WTC11 (cell line): ENCODE results near the gene DTNA. TPM values are rescaled to one million over a fixed set of nuclear protein-coding genes. Genes with fewer than 3 reads are reported as not detected.

ENCODE experiments used
- ATAC-seq: fragments of 200-7000 bp; cut with Tn5 transposase; 2 replicates; pipeline ENCODE4 v1.10.0; 2021; ENCODE audit warnings: mild to moderate bottlenecking, moderate library complexity
- Bru-seq: library from RNA; stranded (reverse); fragments of 400-500 nt; gene quantifications from one replicate; lab custom pipeline; 2021; lab: Mats Ljungman, UMichigan
- CTCF ChIA-PET: fragments of 300-600 bp; sonication (Branson Sonifier 250); formaldehyde crosslinking; loops from one replicate; lab custom pipeline; 2021; ENCODE audit warnings: antibody characterized with exemption; lab: Charles Lee
- POLR2A ChIA-PET: fragments of 350-600 bp; sonication (Branson Sonifier 250); formaldehyde crosslinking; loops from one replicate; lab custom pipeline; 2021; ENCODE audit warnings: antibody characterized with exemption; lab: Charles Lee
- DNase-seq: peaks from one replicate; pipeline ENCODE4 v3.0.0; 2021; ENCODE audit warnings: low spot score
- H3K27ac Mint-ChIP-seq: 2 replicates; pipeline ENCODE4 v1.8.0; 2021; ENCODE audit warnings: mixed read lengths
- H3K27me3 Mint-ChIP-seq: 2 replicates; pipeline ENCODE4 v1.8.0; 2021; ENCODE audit warnings: low read depth, mild to moderate bottlenecking, moderate library complexity, mixed read lengths
- H3K36me3 Mint-ChIP-seq: 2 replicates; pipeline ENCODE4 v1.8.0; 2021; ENCODE audit warnings: mixed read lengths
- H3K4me1 Mint-ChIP-seq: 2 replicates; pipeline ENCODE4 v1.8.0; 2022; ENCODE audit warnings: mixed read lengths
- H3K4me3 Mint-ChIP-seq: 2 replicates; pipeline ENCODE4 v1.8.0; 2021; ENCODE audit warnings: mild to moderate bottlenecking, moderate library complexity, mixed read lengths
- H3K9me3 Mint-ChIP-seq: 2 replicates; pipeline ENCODE4 v1.8.0; 2021; ENCODE audit warnings: mixed read lengths
- ARID4B ChIP-seq: sonication (generic); formaldehyde crosslinking; IDR thresholded peaks from 2 replicates; pipeline ENCODE4 v1.8.0; 2023; ENCODE audit warnings: missing genetic modification reagents, mild to moderate bottlenecking, borderline replicate concordance
- MYBL2 ChIP-seq: sonication (generic); formaldehyde crosslinking; IDR thresholded peaks from 2 replicates; pipeline ENCODE4 v1.8.1; 2023; ENCODE audit warnings: mild to moderate bottlenecking, moderate library complexity, missing genetic modification reagents
- USF2 ChIP-seq: sonication (generic); formaldehyde crosslinking; IDR thresholded peaks from 2 replicates; pipeline ENCODE4 v1.8.1; 2023; ENCODE audit warnings: mild to moderate bottlenecking, missing genetic modification reagents, moderate library complexity
- ZNF121 ChIP-seq: sonication (generic); formaldehyde crosslinking; IDR thresholded peaks from 2 replicates; pipeline ENCODE4 v1.8.0; 2023; ENCODE audit warnings: missing genetic modification reagents
- long read RNA-seq, 3 experiments: library from RNA in 1 of 3; library from capped mRNA in 1 of 3; library from polyadenylated mRNA in 1 of 3; unstranded in 2 of 3; stranded (forward) in 1 of 3; transcript quantifications; one replicate each; pipeline ENCODE4 v2.0.0, GENCODE V29; 2021
- total RNA-seq: library from RNA; stranded (reverse); gene quantifications from 3 replicates; pipeline ENCODE4 v1.2.3, GENCODE V29; 2021
- TF ChIP-seq, protein P1 (sequence below): sonication (generic); formaldehyde crosslinking; IDR thresholded peaks from 2 replicates; pipeline ENCODE4 v1.8.1; 2022; ENCODE audit warnings: mild to moderate bottlenecking, moderate library complexity, missing genetic modification reagents
- TF ChIP-seq, protein P2 (sequence below): fragments of 200-600 bp; IDR thresholded peaks from 2 replicates; pipeline ENCODE4 v1.8.0; 2022; ENCODE audit warnings: antibody characterized with exemption
- TF ChIP-seq, protein P3 (sequence below): sonication (generic); formaldehyde crosslinking; conservative IDR thresholded peaks from 2 replicates; pipeline ENCODE4 v1.8.1; 2023; ENCODE audit warnings: mild to moderate bottlenecking, low read depth, missing genetic modification reagents, moderate library complexity

The DTNA gene
- total RNA-seq (16.1 to 16.9 TPM (median 16.2 TPM) in 3 replicates), Bru-seq, nascent RNA (percentile 63 among the genes with signal in this experiment)
- long read RNA-seq, experiment 1, partial matches to known transcripts = 5 of 40 reads
- long read RNA-seq, experiment 1, other reads (novel, unspliced or antisense) = 35 of 40 reads
- long read RNA-seq, experiment 2, partial matches to known transcripts = 4 of 17 reads
- long read RNA-seq, experiment 2, other reads (novel, unspliced or antisense) = 13 of 17 reads
- long read RNA-seq, experiment 3, partial matches to known transcripts = 0 of 17 reads
- long read RNA-seq, experiment 3, other reads (novel, unspliced or antisense) = 17 of 17 reads

- no peaks in the 10 kb centered on the region; the same call in 1 of the 2 replicates for H3K36me3 Mint-ChIP-seq
- H3K9me3 Mint-ChIP-seq = no peaks in the 10 kb centered on the region
- TF ChIP-seq USF2 (0 out of 2 replicates have a peak, but pooled peaks have one; percentile 33), ARID4B (CRISPR knock-in tag) (no peak)
- 0 out of 2 replicates have a peak within 1 kb of the TSS, but pooled peaks have one; percentile 80 for H3K27ac Mint-ChIP-seq
- CTCF ChIA-PET = interaction anchor here (1.1 to 3.5 kb wide), 3 partner anchors 12 to 49 kb away, joined by 3 to 20 read pairs (median 15); no protein-coding TSS in a partner anchor
- DNase-seq (no peak), ATAC-seq (peak; percentile 58)
- H3K27me3 Mint-ChIP-seq = no peaks in the 10 kb centered on the region
- H3K4me3 Mint-ChIP-seq = no peak within 1 kb of the TSS
- POLR2A ChIA-PET = no interaction called here
- H3K4me1 Mint-ChIP-seq = peaks cover 41% of the 10 kb centered on the region
Measured at GRCh38 chr18:34709750-34710441, at the start of gene DTNA. TSS of gene DTNA (plus strand) at chr18:34710298. CDS start at chr18:34755977, 45,679 bp downstream.

GRCh38 chr18:34660572-34660971, 49.5 kb upstream of the DTNA start:
- peak; percentile 8 for ATAC-seq
- H3K9me3 Mint-ChIP-seq = no peaks in the 10 kb centered on the region
- peak overlapping the region; percentile 99 for H3K27ac Mint-ChIP-seq
- H3K36me3 Mint-ChIP-seq = no peaks in the 10 kb centered on the region
- H3K4me3 Mint-ChIP-seq = peak overlapping the region; percentile 56
- CTCF ChIA-PET = interaction anchor here (0.6 to 5.2 kb wide), 25 partner anchors 9 to 538 kb away, joined by 3 to 50 read pairs (median 11); partner anchors contain the start of genes DTNA and NOL4
- POLR2A ChIA-PET = interaction anchor here (0.5 to 1.5 kb wide), 2 partner anchors 68 to 224 kb away, joined by 3 to 5 read pairs; no protein-coding TSS in a partner anchor
- no peaks in the 10 kb centered on the region for H3K27me3 Mint-ChIP-seq
- TF ChIP-seq ZNF121 = peak; percentile 83
- TF ChIP-seq, protein P1, sequence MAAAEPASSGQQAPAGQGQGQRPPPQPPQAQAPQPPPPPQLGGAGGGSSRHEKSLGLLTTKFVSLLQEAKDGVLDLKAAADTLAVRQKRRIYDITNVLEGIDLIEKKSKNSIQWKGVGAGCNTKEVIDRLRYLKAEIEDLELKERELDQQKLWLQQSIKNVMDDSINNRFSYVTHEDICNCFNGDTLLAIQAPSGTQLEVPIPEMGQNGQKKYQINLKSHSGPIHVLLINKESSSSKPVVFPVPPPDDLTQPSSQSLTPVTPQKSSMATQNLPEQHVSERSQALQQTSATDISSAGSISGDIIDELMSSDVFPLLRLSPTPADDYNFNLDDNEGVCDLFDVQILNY (CRISPR knock-in tag) = no peak
- TF ChIP-seq MYBL2 (CRISPR knock-in tag) = 0 out of 2 replicates have a peak, but pooled peaks have one; percentile 34
- H3K4me1 Mint-ChIP-seq = peaks cover 66% of the 10 kb centered on the region
- no peak for DNase-seq

- peak overlapping the region; percentile 99 for H3K27ac Mint-ChIP-seq
- no peaks in the 10 kb centered on the region for H3K9me3 Mint-ChIP-seq
- no peaks in the 10 kb centered on the region for H3K36me3 Mint-ChIP-seq
- POLR2A ChIA-PET = interaction anchor here (1.3 kb wide), 1 partner anchor 167 kb away, joined by 3 read pairs; no protein-coding TSS in a partner anchor
- ATAC-seq (peak; percentile 54), DNase-seq (no peak)
- H3K4me1 Mint-ChIP-seq = peaks cover 56% of the 10 kb centered on the region
- TF ChIP-seq, protein P2, sequence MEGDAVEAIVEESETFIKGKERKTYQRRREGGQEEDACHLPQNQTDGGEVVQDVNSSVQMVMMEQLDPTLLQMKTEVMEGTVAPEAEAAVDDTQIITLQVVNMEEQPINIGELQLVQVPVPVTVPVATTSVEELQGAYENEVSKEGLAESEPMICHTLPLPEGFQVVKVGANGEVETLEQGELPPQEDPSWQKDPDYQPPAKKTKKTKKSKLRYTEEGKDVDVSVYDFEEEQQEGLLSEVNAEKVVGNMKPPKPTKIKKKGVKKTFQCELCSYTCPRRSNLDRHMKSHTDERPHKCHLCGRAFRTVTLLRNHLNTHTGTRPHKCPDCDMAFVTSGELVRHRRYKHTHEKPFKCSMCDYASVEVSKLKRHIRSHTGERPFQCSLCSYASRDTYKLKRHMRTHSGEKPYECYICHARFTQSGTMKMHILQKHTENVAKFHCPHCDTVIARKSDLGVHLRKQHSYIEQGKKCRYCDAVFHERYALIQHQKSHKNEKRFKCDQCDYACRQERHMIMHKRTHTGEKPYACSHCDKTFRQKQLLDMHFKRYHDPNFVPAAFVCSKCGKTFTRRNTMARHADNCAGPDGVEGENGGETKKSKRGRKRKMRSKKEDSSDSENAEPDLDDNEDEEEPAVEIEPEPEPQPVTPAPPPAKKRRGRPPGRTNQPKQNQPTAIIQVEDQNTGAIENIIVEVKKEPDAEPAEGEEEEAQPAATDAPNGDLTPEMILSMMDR = peak; percentile 72
- TF ChIP-seq, protein P3, sequence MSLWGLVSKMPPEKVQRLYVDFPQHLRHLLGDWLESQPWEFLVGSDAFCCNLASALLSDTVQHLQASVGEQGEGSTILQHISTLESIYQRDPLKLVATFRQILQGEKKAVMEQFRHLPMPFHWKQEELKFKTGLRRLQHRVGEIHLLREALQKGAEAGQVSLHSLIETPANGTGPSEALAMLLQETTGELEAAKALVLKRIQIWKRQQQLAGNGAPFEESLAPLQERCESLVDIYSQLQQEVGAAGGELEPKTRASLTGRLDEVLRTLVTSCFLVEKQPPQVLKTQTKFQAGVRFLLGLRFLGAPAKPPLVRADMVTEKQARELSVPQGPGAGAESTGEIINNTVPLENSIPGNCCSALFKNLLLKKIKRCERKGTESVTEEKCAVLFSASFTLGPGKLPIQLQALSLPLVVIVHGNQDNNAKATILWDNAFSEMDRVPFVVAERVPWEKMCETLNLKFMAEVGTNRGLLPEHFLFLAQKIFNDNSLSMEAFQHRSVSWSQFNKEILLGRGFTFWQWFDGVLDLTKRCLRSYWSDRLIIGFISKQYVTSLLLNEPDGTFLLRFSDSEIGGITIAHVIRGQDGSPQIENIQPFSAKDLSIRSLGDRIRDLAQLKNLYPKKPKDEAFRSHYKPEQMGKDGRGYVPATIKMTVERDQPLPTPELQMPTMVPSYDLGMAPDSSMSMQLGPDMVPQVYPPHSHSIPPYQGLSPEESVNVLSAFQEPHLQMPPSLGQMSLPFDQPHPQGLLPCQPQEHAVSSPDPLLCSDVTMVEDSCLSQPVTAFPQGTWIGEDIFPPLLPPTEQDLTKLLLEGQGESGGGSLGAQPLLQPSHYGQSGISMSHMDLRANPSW (CRISPR knock-in tag) = no peak
- no peaks in the 10 kb centered on the region for H3K27me3 Mint-ChIP-seq
- H3K4me3 Mint-ChIP-seq = peak overlapping the region; percentile 24
- CTCF ChIA-PET = interaction anchor here (0.6 to 5.2 kb wide), 61 partner anchors 10 to 539 kb away, joined by 3 to 50 read pairs (median 4); partner anchors contain the start of genes DTNA and NOL4
Measured at GRCh38 chr18:34661464-34662087, 48.5 kb upstream of the DTNA start.
